Neural progenitor cell (in vitro differentiated cells): ENCODE data around the gene TRAPPC2.

Experiments used
- EZH2 ChIP-seq: fragments of 200-600 bp; sonication (generic); IDR thresholded peaks from 2 replicates; pipeline ENCODE4 v1.6.1; 2017; ENCODE audit warnings: antibody characterized with exemption, mild to moderate bottlenecking, moderate library complexity
- TF ChIP-seq, protein P1 (sequence below): fragments of 200-600 bp; sonication (generic); IDR thresholded peaks from 2 replicates; pipeline ENCODE4 v1.5.1; 2017; ENCODE audit warnings: antibody characterized with exemption, mild to moderate bottlenecking

DNA sequence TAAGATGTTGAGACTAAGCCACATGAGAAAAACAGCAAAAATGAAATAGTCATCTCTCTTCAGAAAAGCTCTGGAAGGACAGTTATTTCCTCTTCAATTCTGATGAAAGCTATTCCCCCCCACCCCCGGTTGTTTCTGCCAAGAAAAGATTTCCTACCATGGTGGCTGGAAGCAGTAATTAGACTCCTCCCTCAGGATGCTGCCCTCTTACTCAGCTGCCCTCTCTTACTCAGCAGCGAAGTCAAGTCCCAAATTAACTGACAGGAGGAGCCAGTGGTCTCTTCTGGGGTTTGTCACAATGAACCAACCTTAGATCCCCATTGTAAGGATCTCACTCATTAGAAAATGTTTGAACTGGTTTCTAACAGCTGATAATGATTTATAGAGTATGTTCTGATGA is 44.5 kb upstream of the TRAPPC2 start:
- TF ChIP-seq, protein P1, sequence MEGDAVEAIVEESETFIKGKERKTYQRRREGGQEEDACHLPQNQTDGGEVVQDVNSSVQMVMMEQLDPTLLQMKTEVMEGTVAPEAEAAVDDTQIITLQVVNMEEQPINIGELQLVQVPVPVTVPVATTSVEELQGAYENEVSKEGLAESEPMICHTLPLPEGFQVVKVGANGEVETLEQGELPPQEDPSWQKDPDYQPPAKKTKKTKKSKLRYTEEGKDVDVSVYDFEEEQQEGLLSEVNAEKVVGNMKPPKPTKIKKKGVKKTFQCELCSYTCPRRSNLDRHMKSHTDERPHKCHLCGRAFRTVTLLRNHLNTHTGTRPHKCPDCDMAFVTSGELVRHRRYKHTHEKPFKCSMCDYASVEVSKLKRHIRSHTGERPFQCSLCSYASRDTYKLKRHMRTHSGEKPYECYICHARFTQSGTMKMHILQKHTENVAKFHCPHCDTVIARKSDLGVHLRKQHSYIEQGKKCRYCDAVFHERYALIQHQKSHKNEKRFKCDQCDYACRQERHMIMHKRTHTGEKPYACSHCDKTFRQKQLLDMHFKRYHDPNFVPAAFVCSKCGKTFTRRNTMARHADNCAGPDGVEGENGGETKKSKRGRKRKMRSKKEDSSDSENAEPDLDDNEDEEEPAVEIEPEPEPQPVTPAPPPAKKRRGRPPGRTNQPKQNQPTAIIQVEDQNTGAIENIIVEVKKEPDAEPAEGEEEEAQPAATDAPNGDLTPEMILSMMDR = peak; percentile 23
- no peak for TF ChIP-seq EZH2
